Liver (tissue), 9 donors: ENCODE measurements around the gene PKHD1. TPM values are rescaled to one million over a fixed set of nuclear protein-coding genes. Genes with fewer than 3 reads are reported as not detected.

Experiments
- DNase-seq: peaks from one replicate; pipeline ENCODE4 v3.0.0-alpha.2; 2017; ENCODE audit warnings: low spot score
- H3K27ac ChIP-seq, 2 donors: one replicate each; pipeline ENCODE4 v1.7.0; 2013; ENCODE audit warnings: inconsistent platforms in 2 of 2, low read length in 2 of 2, control low read depth in 1 of 2, low read depth in 1 of 2, mild to moderate bottlenecking in 1 of 2
- H3K27me3 ChIP-seq, 4 donors: one replicate each; pipeline versions ENCODE4 v1.6.1 to v1.7.0; 2013; ENCODE audit warnings: low read length in 3 of 4, inconsistent platforms in 1 of 4, mild to moderate bottlenecking in 1 of 4, moderate library complexity in 1 of 4; ENCODE audit not compliant: control insufficient read depth in 4 of 4, insufficient read depth in 4 of 4
- H3K36me3 ChIP-seq, 4 donors: one replicate each; pipeline versions ENCODE4 v1.6.1 to v1.7.0; 2013; ENCODE audit warnings: low read length in 3 of 4, mild to moderate bottlenecking in 3 of 4, low read depth in 1 of 4, moderate library complexity in 1 of 4; ENCODE audit not compliant: control insufficient read depth in 4 of 4, insufficient read depth in 3 of 4
- H3K4me1 ChIP-seq, 4 donors: one replicate each; pipeline versions ENCODE4 v1.6.1 to v1.7.0; 2013; ENCODE audit warnings: low read length in 3 of 4, mild to moderate bottlenecking in 3 of 4, moderate library complexity in 1 of 4; ENCODE audit not compliant: control insufficient read depth in 4 of 4, insufficient read depth in 4 of 4
- H3K4me3 ChIP-seq, 3 donors: one replicate each; pipeline versions ENCODE4 v1.6.1 to v1.7.0; 2013; ENCODE audit warnings: low read length in 3 of 3, control low read depth in 1 of 3, low read depth in 1 of 3, mild to moderate bottlenecking in 1 of 3
- H3K9ac ChIP-seq, 2 donors: one replicate each; pipeline ENCODE4 v1.7.0; 2013; ENCODE audit warnings: low read length in 2 of 2, mild to moderate bottlenecking in 2 of 2, moderate library complexity in 2 of 2, control low read depth in 1 of 2, low read depth in 1 of 2
- H3K9me3 ChIP-seq, 4 donors: one replicate each; pipeline versions ENCODE4 v1.6.1 to v1.7.0; 2013; ENCODE audit warnings: low read length in 3 of 4; ENCODE audit not compliant: control insufficient read depth in 4 of 4
- ATF3 ChIP-seq: IDR thresholded peaks from 2 replicates; pipeline ENCODE4 v1.6.1; 2016; ENCODE audit warnings: antibody characterized with exemption
- EGR1 ChIP-seq, 2 donors: IDR thresholded peaks; 2 replicates each; pipeline ENCODE4 v1.6.1; 2016 to 2018; ENCODE audit warnings: antibody characterized with exemption in 2 of 2, low read depth in 2 of 2
- FOXA1 ChIP-seq: IDR thresholded peaks from 2 replicates; pipeline ENCODE4 v1.6.1; 2016; ENCODE audit warnings: antibody characterized with exemption
- FOXA2 ChIP-seq: IDR thresholded peaks from 2 replicates; pipeline ENCODE4 v1.6.1; 2016; ENCODE audit warnings: antibody characterized with exemption
- GABPA ChIP-seq, 2 donors: IDR thresholded peaks in 1 of 2; conservative IDR thresholded peaks in 1 of 2; 2 replicates each; pipeline ENCODE4 v1.6.1; 2016; ENCODE audit warnings: antibody characterized with exemption in 2 of 2, mild to moderate bottlenecking in 1 of 2, moderate library complexity in 1 of 2
- HNF4A ChIP-seq, 2 donors: conservative IDR thresholded peaks; 2 replicates each; pipeline ENCODE4 v1.6.1; 2016; ENCODE audit warnings: antibody characterized with exemption in 2 of 2, mild to moderate bottlenecking in 2 of 2
- HNF4G ChIP-seq: IDR thresholded peaks from 2 replicates; pipeline ENCODE4 v1.6.1; 2016; ENCODE audit warnings: antibody characterized with exemption
- JUND ChIP-seq, 2 donors: IDR thresholded peaks; 2 replicates each; pipeline ENCODE4 v1.6.1; 2016; ENCODE audit warnings: antibody characterized with exemption in 2 of 2
- NR2F2 ChIP-seq: IDR thresholded peaks from 2 replicates; pipeline ENCODE4 v1.6.1; 2016; ENCODE audit warnings: antibody characterized with exemption
- RAD21 ChIP-seq, 2 donors: IDR thresholded peaks; 2 replicates each; pipeline ENCODE4 v1.6.1; 2016; ENCODE audit warnings: antibody characterized with exemption in 2 of 2, mild to moderate bottlenecking in 2 of 2
- REST ChIP-seq: IDR thresholded peaks from 2 replicates; pipeline ENCODE4 v1.6.1; 2016; ENCODE audit warnings: antibody characterized with exemption, mild to moderate bottlenecking
- RXRA ChIP-seq, 2 donors: IDR thresholded peaks; 2 replicates each; pipeline ENCODE4 v1.6.1; 2017 to 2018; ENCODE audit warnings: antibody characterized with exemption in 2 of 2, mild to moderate bottlenecking in 1 of 2
- SP1 ChIP-seq: IDR thresholded peaks from 2 replicates; pipeline ENCODE4 v1.6.1; 2018; ENCODE audit warnings: antibody characterized with exemption, mild to moderate bottlenecking
- TAF1 ChIP-seq: conservative IDR thresholded peaks from 2 replicates; pipeline ENCODE4 v1.6.1; 2016; ENCODE audit warnings: antibody characterized with exemption, mild to moderate bottlenecking
- YY1 ChIP-seq: IDR thresholded peaks from 2 replicates; pipeline ENCODE4 v1.6.1; 2016; ENCODE audit warnings: antibody characterized with exemption, mild to moderate bottlenecking
- WGBS: extraction: QIAGEN DNeasy Blood & Tissue Kit; methylation state at CpG from one replicate; pipeline ENCODE4 v1.1.7; 2013; 5-methylcytosine and 5-hydroxymethylcytosine counted together
- polyA plus RNA-seq, 2 donors: library from polyadenylated mRNA; stranded (reverse) in 1 of 2; unstranded in 1 of 2; fragments of 200-250 nt in 1 of 2; fragments of >200 nt in 1 of 2; fragmentation: Nextera tagmentation in 1 of 2; extraction: Ambion mirVana in 1 of 2; gene quantifications; one replicate each; pipeline versions ENCODE4 v1.2.1 to v1.2.3, GENCODE V29; 2013 to 2015
- total RNA-seq, 2 donors: library from RNA; depleted of rRNA; stranded (reverse); fragments of >200 nt; gene quantifications; one replicate each; pipeline ENCODE4 v1.2.3, GENCODE V29; 2014
- TF ChIP-seq, protein P1 (sequence below): IDR thresholded peaks from 2 replicates; pipeline ENCODE4 v1.6.1; 2016; ENCODE audit warnings: antibody characterized with exemption
- TF ChIP-seq, protein P2 (sequence below): IDR thresholded peaks from 2 replicates; pipeline ENCODE4 v1.6.1; 2016; ENCODE audit warnings: antibody characterized with exemption
- TF ChIP-seq, protein P3 (sequence below): fragments of 150-350 bp; IDR thresholded peaks from 2 replicates; pipeline ENCODE4 v1.5.1; 2017; ENCODE audit warnings: improper control_type of control experiment, low read depth, low read length; ENCODE audit not compliant: missing input control
- donor health status: healthy.
- donor health status: healthy.
- donor health status: healthy.
- donor health status: healthy.
- donor health status: healthy.

The PKHD1 gene
- total and polyA plus RNA-seq, 4 donors = 0.45 to 10.6 (median 3.2) TPM

GRCh38 chr6:52046456-52046855 lies 41.0 kb downstream of the PKHD1 start:
- Histone ChIP-seq H3K4me3 (no peak overlapping the region), H3K9ac (no peak overlapping the region), H3K27ac (no peak overlapping the region), H3K36me3 (peaks cover 0 to 19% (median 10%) of the 10 kb centered on the region in 4 donors), H3K9me3 (no peaks in the 10 kb centered on the region), H3K4me1 (no peaks in the 10 kb centered on the region), H3K27me3 (no peaks in the 10 kb centered on the region)
- WGBS = 43% methylated on average over 1 of the region's 1 CpG
- no peak for TF ChIP-seq HNF4G
- TF ChIP-seq NR2F2 = no peak
- TF ChIP-seq, protein P1, sequence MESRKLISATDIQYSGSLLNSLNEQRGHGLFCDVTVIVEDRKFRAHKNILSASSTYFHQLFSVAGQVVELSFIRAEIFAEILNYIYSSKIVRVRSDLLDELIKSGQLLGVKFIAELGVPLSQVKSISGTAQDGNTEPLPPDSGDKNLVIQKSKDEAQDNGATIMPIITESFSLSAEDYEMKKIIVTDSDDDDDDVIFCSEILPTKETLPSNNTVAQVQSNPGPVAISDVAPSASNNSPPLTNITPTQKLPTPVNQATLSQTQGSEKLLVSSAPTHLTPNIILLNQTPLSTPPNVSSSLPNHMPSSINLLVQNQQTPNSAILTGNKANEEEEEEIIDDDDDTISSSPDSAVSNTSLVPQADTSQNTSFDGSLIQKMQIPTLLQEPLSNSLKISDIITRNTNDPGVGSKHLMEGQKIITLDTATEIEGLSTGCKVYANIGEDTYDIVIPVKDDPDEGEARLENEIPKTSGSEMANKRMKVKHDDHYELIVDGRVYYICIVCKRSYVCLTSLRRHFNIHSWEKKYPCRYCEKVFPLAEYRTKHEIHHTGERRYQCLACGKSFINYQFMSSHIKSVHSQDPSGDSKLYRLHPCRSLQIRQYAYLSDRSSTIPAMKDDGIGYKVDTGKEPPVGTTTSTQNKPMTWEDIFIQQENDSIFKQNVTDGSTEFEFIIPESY = no peak
- TF ChIP-seq, protein P2, sequence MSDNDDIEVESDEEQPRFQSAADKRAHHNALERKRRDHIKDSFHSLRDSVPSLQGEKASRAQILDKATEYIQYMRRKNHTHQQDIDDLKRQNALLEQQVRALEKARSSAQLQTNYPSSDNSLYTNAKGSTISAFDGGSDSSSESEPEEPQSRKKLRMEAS = no peak
- no peak for TF ChIP-seq FOXA1
- TF ChIP-seq JUND (IDR thresholded peaks at IDR 0.05) = no peak
- no peak for DNase-seq

GRCh38 chr6:52045481-52045880 lies 41.9 kb downstream of the PKHD1 start:
- DNase-seq = no peak
- H3K36me3 ChIP-seq = peaks cover 0 to 18% (median 10%) of the 10 kb centered on the region in 4 donors
- H3K27ac ChIP-seq = no peak overlapping the region

GRCh38 chr6:52045033-52045432 lies 42.4 kb downstream of the PKHD1 start:
- Histone ChIP-seq H3K36me3 (peaks cover 0 to 18% (median 10%) of the 10 kb centered on the region in 4 donors), H3K4me3 (no peak overlapping the region), H3K4me1 (no peaks in the 10 kb centered on the region), H3K9ac (no peak overlapping the region), H3K27ac (no peak overlapping the region), H3K9me3 (no peaks in the 10 kb centered on the region), H3K27me3 (no peaks in the 10 kb centered on the region)
- no peak for DNase-seq
- WGBS = 92% methylated on average over 5 of the region's 5 CpGs
- TF ChIP-seq, protein P3, sequence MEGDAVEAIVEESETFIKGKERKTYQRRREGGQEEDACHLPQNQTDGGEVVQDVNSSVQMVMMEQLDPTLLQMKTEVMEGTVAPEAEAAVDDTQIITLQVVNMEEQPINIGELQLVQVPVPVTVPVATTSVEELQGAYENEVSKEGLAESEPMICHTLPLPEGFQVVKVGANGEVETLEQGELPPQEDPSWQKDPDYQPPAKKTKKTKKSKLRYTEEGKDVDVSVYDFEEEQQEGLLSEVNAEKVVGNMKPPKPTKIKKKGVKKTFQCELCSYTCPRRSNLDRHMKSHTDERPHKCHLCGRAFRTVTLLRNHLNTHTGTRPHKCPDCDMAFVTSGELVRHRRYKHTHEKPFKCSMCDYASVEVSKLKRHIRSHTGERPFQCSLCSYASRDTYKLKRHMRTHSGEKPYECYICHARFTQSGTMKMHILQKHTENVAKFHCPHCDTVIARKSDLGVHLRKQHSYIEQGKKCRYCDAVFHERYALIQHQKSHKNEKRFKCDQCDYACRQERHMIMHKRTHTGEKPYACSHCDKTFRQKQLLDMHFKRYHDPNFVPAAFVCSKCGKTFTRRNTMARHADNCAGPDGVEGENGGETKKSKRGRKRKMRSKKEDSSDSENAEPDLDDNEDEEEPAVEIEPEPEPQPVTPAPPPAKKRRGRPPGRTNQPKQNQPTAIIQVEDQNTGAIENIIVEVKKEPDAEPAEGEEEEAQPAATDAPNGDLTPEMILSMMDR = no peak
- TF ChIP-seq, protein P2 = no peak
- no peak for TF ChIP-seq RXRA (IDR thresholded peaks at IDR 0.05)
- no peak for TF ChIP-seq HNF4G
- no peak for TF ChIP-seq HNF4A (conservative IDR thresholded peaks at IDR 0.05)
- TF ChIP-seq, protein P1 = no peak
- no peak for TF ChIP-seq ATF3
- no peak for TF ChIP-seq YY1
- no peak for TF ChIP-seq REST

More at GRCh38 chr6:52045481-52045880, 41.9 kb downstream of the PKHD1 start:
- TF ChIP-seq ATF3 (no peak), HNF4A (conservative IDR thresholded peaks at IDR 0.05) (no peak), EGR1 (IDR thresholded peaks at IDR 0.05; ENCODE audit: low read depth in 2 of 2) (no peak), JUND (IDR thresholded peaks at IDR 0.05) (no peak), SP1 (no peak), YY1 (no peak), HNF4G (no peak), RXRA (IDR thresholded peaks at IDR 0.05) (no peak), TAF1 (no peak), GABPA (IDR thresholded peaks at IDR 0.05 in 1 of 2, conservative IDR thresholded peaks at IDR 0.05 in 1 of 2) (no peak), FOXA2 (no peak), RAD21 (IDR thresholded peaks at IDR 0.05) (no peak)
- TF ChIP-seq, protein P2 = no peak
- Histone ChIP-seq H3K4me3 (no peak overlapping the region), H3K27me3 (no peaks in the 10 kb centered on the region), H3K9ac (no peak overlapping the region), H3K9me3 (no peaks in the 10 kb centered on the region), H3K4me1 (no peaks in the 10 kb centered on the region)
- 84% methylated on average over 1 of the region's 1 CpG for WGBS
